GM12878 (cell line): ENCODE measurements around the gene CALN1. TPM values are rescaled to one million over a fixed set of nuclear protein-coding genes. Genes with fewer than 3 reads are reported as not detected.

Experiments used
- ATAC-seq: fragments of 200-7000 bp; cut with Tn5 transposase; 3 replicates; pipeline ENCODE4 v1.9.1; 2020; ENCODE audit warnings: mild to moderate bottlenecking, moderate library complexity
- BruUV-seq: library from RNA; stranded (reverse); fragments of 400-500 nt; replicated peaks from 2 replicates; lab custom pipeline; 2021; lab: Mats Ljungman, UMichigan
- CTCF ChIA-PET: fragments of 300-600 bp; sonication (Branson Sonifier 250); formaldehyde crosslinking; extraction: SDS; loops from one replicate; lab custom pipeline; 2021; ENCODE audit warnings: inconsistent platforms; lab: Yijun Ruan, JAX
- POLR2A ChIA-PET: fragments of 350-600 bp; formaldehyde crosslinking; extraction: SDS; loops from one replicate; lab custom pipeline; 2021; ENCODE audit warnings: inconsistent platforms; lab: Charles Lee
- RAD21 ChIA-PET: fragments of 300-600 bp; sonication (Branson Sonifier 250); formaldehyde crosslinking; loops from one replicate; lab custom pipeline; 2023; ENCODE audit warnings: antibody characterized with exemption; ENCODE audit not compliant: unreplicated experiment; lab: Charles Lee
- SMC1A ChIA-PET: fragments of 300-600 bp; sonication (Branson Sonifier 250); formaldehyde crosslinking; loops from one replicate; lab custom pipeline; 2023; ENCODE audit not compliant: unreplicated experiment, uncharacterized antibody; lab: Charles Lee
- DNase-seq: peaks from one replicate; pipeline ENCODE4 v3.0.0-alpha.2; 2011; ENCODE audit warnings: low read depth, low spot score
- FAIRE-seq: peaks from 3 replicates; lab custom pipeline; 2011; peaks lifted over from hg19 to GRCh38; lab: Jason Lieb, UNC
- H2AFZ ChIP-seq: 2 replicates; pipeline ENCODE4 v1.6.0; 2011; ENCODE audit warnings: low read depth, low read length, control low read depth; ENCODE audit not compliant: control insufficient read depth
- H3K27ac ChIP-seq: 2 replicates; pipeline ENCODE4 v1.5.1; 2011; ENCODE audit warnings: control low read depth; ENCODE audit not compliant: control insufficient read depth, insufficient read depth
- H3K27me3 ChIP-seq, 2 experiments: replicated peaks in 1 of 2; 2 replicates each; pipeline versions ENCODE4 v1.6.0 to v1.6.1; 2011; ENCODE audit warnings: low read length in 1 of 2; ENCODE audit not compliant: control insufficient read depth in 2 of 2, insufficient read depth in 2 of 2
- H3K36me3 ChIP-seq, 2 experiments: 2 replicates each; pipeline ENCODE4 v1.5.1; 2011; ENCODE audit warnings: low read length in 1 of 2; ENCODE audit not compliant: control insufficient read depth in 2 of 2, insufficient read depth in 2 of 2
- H3K4me1 ChIP-seq: 2 replicates; pipeline ENCODE4 v1.6.1; 2011; ENCODE audit warnings: mild to moderate bottlenecking, low read length, moderate library complexity, mixed read lengths; ENCODE audit not compliant: control insufficient read depth, insufficient read depth
- H3K4me2 ChIP-seq: 2 replicates; pipeline ENCODE4 v1.6.0; 2011; ENCODE audit warnings: control low read depth; ENCODE audit not compliant: control insufficient read depth, insufficient read depth
- H3K4me3 ChIP-seq: fragments of 200-600 bp; sonication (generic); 2 replicates; pipeline ENCODE4 v1.5.1; 2016
- H3K79me2 ChIP-seq: 2 replicates; pipeline ENCODE4 v1.6.0; 2011; ENCODE audit warnings: low read length; ENCODE audit not compliant: control insufficient read depth, insufficient read depth
- H3K9ac ChIP-seq: 2 replicates; pipeline ENCODE4 v1.8.0; 2011; ENCODE audit warnings: low read length, control low read depth, mixed read lengths; ENCODE audit not compliant: control insufficient read depth, insufficient read depth
- H3K9me3 ChIP-seq: replicated peaks from 3 replicates; pipeline ENCODE4 v1.5.1; 2011; ENCODE audit warnings: mild to moderate bottlenecking, low read length; ENCODE audit not compliant: control insufficient read depth, insufficient read depth
- H4K20me1 ChIP-seq: 2 replicates; pipeline ENCODE4 v1.6.0; 2011; ENCODE audit not compliant: control insufficient read depth, insufficient read depth
- BCL11A ChIP-seq: IDR thresholded peaks from 2 replicates; pipeline ENCODE4 v1.6.1; 2011; ENCODE audit warnings: low read depth, low read length
- CBFB ChIP-seq: IDR thresholded peaks from 2 replicates; pipeline ENCODE4 v1.6.1; 2016; ENCODE audit warnings: antibody characterized with exemption, low read depth
- CBX3 ChIP-seq: fragments of 200-600 bp; sonication (generic); IDR thresholded peaks from 2 replicates; pipeline ENCODE4 v1.6.1; 2016; ENCODE audit warnings: low read depth, borderline replicate concordance
- FOXK2 ChIP-seq: fragments of 450-650 bp; IDR thresholded peaks from 2 replicates; pipeline ENCODE4 v1.6.1; 2017; ENCODE audit warnings: mild to moderate bottlenecking, moderate library complexity
- IKZF1 ChIP-seq: fragments of 450-650 bp; conservative IDR thresholded peaks from 2 replicates; pipeline ENCODE4 v1.6.1; 2017; ENCODE audit warnings: antibody characterized with exemption, mild to moderate bottlenecking
- IKZF2 ChIP-seq, 2 experiments: fragments of 450-650 bp; IDR thresholded peaks; 2 replicates each; pipeline ENCODE4 v1.6.1; 2017; ENCODE audit warnings: mild to moderate bottlenecking in 2 of 2, moderate library complexity in 2 of 2
- PAX8 ChIP-seq: fragments of 450-650 bp; IDR thresholded peaks from 2 replicates; pipeline ENCODE4 v1.6.1; 2017; ENCODE audit warnings: mild to moderate bottlenecking, moderate library complexity
- POLR2A ChIP-seq: IDR thresholded peaks from 2 replicates; pipeline ENCODE4 v1.6.1; 2011; ENCODE audit warnings: low read depth, mild to moderate bottlenecking, low read length
- RBBP5 ChIP-seq: fragments of 200-600 bp; sonication (generic); conservative IDR thresholded peaks from 2 replicates; pipeline ENCODE4 v1.6.1; 2016
- RUNX3 ChIP-seq: IDR thresholded peaks from 2 replicates; pipeline ENCODE4 v1.6.1; 2012; ENCODE audit warnings: low read length, inconsistent platforms
- TCF3 ChIP-seq: IDR thresholded peaks from 2 replicates; pipeline ENCODE4 v1.6.1; 2012; ENCODE audit warnings: low read depth, mild to moderate bottlenecking, low read length, borderline replicate concordance; ENCODE audit not compliant: insufficient read depth
- ZBED1 ChIP-seq: IDR thresholded peaks from 2 replicates; pipeline ENCODE4 v1.6.1; 2016; ENCODE audit warnings: borderline replicate concordance
- WGBS: methylation state at CpG from one replicate; pipeline ENCODE4 v1.1.6; 2016; ENCODE audit warnings: low lambda C conversion rate; ENCODE audit not compliant: insufficient replicate concordance, insufficient coverage; ENCODE audit errors: missing lambda C conversion rate; 5-methylcytosine and 5-hydroxymethylcytosine counted together
- in situ Hi-C: fragments of 300-500 bp; cut with MboI; formaldehyde crosslinking; loops from 9 replicates; pipeline ENCODE4 v1.14.3; 2018; ENCODE audit warnings: mixed read lengths
- intact Hi-C: fragments of 100-400 bp; cut with micrococcal nuclease; formaldehyde crosslinking; loops from one replicate; pipeline ENCODE4 v1.14.2; 2022; ENCODE audit not compliant: unreplicated experiment
- polyA plus RNA-seq, 11 experiments: library from polyadenylated mRNA; depleted of rRNA in 4 of 11; unstranded in 6 of 11; stranded (reverse) in 5 of 11; fragments of >200 nt; fragmentation: Nextera tagmentation in 4 of 11; fragmentation: Illumina TruSeq in 1 of 11; extraction: Ambion mirVana in 4 of 11; extraction: Trizol in 1 of 11; gene quantifications; 1 replicate in 1 of 11; 2 replicates in 10 of 11; pipeline versions ENCODE4 v1.2.1 to v1.2.3, GENCODE V29; 2011 to 2016; ENCODE audit warnings: inconsistent platforms in 2 of 11, missing spikeins in 2 of 11, low read depth in 1 of 11
- total RNA-seq, 4 experiments: library from RNA; depleted of rRNA in 3 of 4; stranded (reverse); fragments of >200 nt in 3 of 4; fragmentation: Illumina TruSeq in 1 of 4; extraction: Trizol in 1 of 4; gene quantifications; 2 replicates each; pipeline versions ENCODE4 v1.2.1 to v1.2.3, GENCODE V29; 2013 to 2021
- TF ChIP-seq, protein P1 (sequence below): IDR thresholded peaks from 2 replicates; pipeline ENCODE4 v1.6.1; 2012; ENCODE audit warnings: improper control_type of control experiment, low read depth, low read length; ENCODE audit not compliant: insufficient replicate concordance
- TF ChIP-seq, protein P2 (sequence below): fragments of 450-650 bp; IDR thresholded peaks from 2 replicates; pipeline ENCODE4 v1.6.1; 2016; ENCODE audit warnings: mild to moderate bottlenecking, moderate library complexity, borderline replicate concordance
- TF ChIP-seq, protein P3 (sequence below): fragments of 450-650 bp; IDR thresholded peaks from 2 replicates; pipeline ENCODE4 v1.6.1; 2017; ENCODE audit warnings: antibody characterized with exemption, mild to moderate bottlenecking, moderate library complexity

Gene CALN1
- total and polyA plus RNA-seq, 10 of the 15 experiments (the other 5 are each of a cell fraction or from before 2014, with no cell fraction given) = 0.48 to 15.3 (median 1.6) TPM

DNA sequence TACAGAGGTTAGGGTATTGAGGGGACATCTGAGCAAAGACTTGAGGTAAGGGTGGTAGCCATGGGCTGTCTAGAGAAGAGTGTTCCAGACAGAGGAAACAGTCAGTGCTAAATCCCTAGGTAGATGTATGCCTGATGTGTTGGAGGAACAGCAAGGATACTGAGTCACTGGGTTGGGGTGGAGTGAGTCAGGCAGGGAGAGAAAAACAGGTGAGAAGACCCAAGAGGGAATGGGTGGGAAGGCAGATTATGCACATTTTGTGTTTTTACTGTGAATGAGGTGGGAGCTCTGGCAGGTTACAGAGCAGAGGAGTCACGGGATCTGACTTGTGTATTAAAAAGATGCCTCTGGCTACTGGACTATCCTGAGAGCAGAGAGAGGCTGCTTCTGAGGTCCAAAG lies 285.0 kb downstream of the CALN1 start:
- no peak overlapping the region for H3K4me2 ChIP-seq
- no peaks in the 10 kb centered on the region for H3K4me1 ChIP-seq
- SMC1A ChIA-PET = no interaction called here
- H3K4me3 ChIP-seq = no peak overlapping the region
- no peaks in the 10 kb centered on the region for H3K27me3 ChIP-seq
- RAD21 ChIA-PET = no interaction called here
- no peaks in the 10 kb centered on the region for H3K79me2 ChIP-seq
- 9% methylated on average over 1 of the region's 1 CpG for WGBS
- intact Hi-C loops = no loop called here
- no peak overlapping the region for H3K9ac ChIP-seq
- no peak overlapping the region for H3K27ac ChIP-seq
- no peak for DNase-seq
- no peaks in the 10 kb centered on the region for H3K36me3 ChIP-seq
- FAIRE-seq = no peak
- BruUV-seq = no TSS peak
- no peaks in the 10 kb centered on the region for H3K9me3 ChIP-seq
- POLR2A ChIA-PET = no interaction called here
- CTCF ChIA-PET = no interaction called here
- no peak for ATAC-seq
- no peaks in the 10 kb centered on the region for H4K20me1 ChIP-seq
- in situ Hi-C loops = no loop called here
- H2AFZ ChIP-seq = no peak overlapping the region
- TF ChIP-seq CBFB = no peak
- TF ChIP-seq CBX3 = no peak
- TF ChIP-seq ZBED1 = no peak
- TF ChIP-seq, protein P1, sequence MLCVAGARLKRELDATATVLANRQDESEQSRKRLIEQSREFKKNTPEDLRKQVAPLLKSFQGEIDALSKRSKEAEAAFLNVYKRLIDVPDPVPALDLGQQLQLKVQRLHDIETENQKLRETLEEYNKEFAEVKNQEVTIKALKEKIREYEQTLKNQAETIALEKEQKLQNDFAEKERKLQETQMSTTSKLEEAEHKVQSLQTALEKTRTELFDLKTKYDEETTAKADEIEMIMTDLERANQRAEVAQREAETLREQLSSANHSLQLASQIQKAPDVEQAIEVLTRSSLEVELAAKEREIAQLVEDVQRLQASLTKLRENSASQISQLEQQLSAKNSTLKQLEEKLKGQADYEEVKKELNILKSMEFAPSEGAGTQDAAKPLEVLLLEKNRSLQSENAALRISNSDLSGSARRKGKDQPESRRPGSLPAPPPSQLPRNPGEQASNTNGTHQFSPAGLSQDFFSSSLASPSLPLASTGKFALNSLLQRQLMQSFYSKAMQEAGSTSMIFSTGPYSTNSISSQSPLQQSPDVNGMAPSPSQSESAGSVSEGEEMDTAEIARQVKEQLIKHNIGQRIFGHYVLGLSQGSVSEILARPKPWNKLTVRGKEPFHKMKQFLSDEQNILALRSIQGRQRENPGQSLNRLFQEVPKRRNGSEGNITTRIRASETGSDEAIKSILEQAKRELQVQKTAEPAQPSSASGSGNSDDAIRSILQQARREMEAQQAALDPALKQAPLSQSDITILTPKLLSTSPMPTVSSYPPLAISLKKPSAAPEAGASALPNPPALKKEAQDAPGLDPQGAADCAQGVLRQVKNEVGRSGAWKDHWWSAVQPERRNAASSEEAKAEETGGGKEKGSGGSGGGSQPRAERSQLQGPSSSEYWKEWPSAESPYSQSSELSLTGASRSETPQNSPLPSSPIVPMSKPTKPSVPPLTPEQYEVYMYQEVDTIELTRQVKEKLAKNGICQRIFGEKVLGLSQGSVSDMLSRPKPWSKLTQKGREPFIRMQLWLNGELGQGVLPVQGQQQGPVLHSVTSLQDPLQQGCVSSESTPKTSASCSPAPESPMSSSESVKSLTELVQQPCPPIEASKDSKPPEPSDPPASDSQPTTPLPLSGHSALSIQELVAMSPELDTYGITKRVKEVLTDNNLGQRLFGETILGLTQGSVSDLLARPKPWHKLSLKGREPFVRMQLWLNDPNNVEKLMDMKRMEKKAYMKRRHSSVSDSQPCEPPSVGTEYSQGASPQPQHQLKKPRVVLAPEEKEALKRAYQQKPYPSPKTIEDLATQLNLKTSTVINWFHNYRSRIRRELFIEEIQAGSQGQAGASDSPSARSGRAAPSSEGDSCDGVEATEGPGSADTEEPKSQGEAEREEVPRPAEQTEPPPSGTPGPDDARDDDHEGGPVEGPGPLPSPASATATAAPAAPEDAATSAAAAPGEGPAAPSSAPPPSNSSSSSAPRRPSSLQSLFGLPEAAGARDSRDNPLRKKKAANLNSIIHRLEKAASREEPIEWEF = no peak
- no peak for TF ChIP-seq FOXK2
- TF ChIP-seq RBBP5 = no peak
- TF ChIP-seq TCF3 = no peak
- no peak for TF ChIP-seq BCL11A
- no peak for TF ChIP-seq RUNX3
- TF ChIP-seq POLR2A = no peak
- no peak for TF ChIP-seq PAX8
- TF ChIP-seq, protein P2, sequence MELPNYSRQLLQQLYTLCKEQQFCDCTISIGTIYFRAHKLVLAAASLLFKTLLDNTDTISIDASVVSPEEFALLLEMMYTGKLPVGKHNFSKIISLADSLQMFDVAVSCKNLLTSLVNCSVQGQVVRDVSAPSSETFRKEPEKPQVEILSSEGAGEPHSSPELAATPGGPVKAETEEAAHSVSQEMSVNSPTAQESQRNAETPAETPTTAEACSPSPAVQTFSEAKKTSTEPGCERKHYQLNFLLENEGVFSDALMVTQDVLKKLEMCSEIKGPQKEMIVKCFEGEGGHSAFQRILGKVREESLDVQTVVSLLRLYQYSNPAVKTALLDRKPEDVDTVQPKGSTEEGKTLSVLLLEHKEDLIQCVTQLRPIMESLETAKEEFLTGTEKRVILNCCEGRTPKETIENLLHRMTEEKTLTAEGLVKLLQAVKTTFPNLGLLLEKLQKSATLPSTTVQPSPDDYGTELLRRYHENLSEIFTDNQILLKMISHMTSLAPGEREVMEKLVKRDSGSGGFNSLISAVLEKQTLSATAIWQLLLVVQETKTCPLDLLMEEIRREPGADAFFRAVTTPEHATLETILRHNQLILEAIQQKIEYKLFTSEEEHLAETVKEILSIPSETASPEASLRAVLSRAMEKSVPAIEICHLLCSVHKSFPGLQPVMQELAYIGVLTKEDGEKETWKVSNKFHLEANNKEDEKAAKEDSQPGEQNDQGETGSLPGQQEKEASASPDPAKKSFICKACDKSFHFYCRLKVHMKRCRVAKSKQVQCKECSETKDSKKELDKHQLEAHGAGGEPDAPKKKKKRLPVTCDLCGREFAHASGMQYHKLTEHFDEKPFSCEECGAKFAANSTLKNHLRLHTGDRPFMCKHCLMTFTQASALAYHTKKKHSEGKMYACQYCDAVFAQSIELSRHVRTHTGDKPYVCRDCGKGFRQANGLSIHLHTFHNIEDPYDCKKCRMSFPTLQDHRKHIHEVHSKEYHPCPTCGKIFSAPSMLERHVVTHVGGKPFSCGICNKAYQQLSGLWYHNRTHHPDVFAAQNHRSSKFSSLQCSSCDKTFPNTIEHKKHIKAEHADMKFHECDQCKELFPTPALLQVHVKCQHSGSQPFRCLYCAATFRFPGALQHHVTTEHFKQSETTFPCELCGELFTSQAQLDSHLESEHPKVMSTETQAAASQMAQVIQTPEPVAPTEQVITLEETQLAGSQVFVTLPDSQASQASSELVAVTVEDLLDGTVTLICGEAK = no peak
- no peak for TF ChIP-seq IKZF2 (IDR thresholded peaks at IDR 0.05)
- TF ChIP-seq IKZF1 = no peak
- TF ChIP-seq, protein P3, sequence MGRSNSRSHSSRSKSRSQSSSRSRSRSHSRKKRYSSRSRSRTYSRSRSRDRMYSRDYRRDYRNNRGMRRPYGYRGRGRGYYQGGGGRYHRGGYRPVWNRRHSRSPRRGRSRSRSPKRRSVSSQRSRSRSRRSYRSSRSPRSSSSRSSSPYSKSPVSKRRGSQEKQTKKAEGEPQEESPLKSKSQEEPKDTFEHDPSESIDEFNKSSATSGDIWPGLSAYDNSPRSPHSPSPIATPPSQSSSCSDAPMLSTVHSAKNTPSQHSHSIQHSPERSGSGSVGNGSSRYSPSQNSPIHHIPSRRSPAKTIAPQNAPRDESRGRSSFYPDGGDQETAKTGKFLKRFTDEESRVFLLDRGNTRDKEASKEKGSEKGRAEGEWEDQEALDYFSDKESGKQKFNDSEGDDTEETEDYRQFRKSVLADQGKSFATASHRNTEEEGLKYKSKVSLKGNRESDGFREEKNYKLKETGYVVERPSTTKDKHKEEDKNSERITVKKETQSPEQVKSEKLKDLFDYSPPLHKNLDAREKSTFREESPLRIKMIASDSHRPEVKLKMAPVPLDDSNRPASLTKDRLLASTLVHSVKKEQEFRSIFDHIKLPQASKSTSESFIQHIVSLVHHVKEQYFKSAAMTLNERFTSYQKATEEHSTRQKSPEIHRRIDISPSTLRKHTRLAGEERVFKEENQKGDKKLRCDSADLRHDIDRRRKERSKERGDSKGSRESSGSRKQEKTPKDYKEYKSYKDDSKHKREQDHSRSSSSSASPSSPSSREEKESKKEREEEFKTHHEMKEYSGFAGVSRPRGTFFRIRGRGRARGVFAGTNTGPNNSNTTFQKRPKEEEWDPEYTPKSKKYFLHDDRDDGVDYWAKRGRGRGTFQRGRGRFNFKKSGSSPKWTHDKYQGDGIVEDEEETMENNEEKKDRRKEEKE = no peak
